ENCODE measurements around the gene NPBWR2. TPM values are rescaled to one million over a fixed set of nuclear protein-coding genes. Genes with fewer than 3 reads are reported as not detected.
"Not testable (repeated sequence)": the region's sequence is repeated elsewhere in the genome, so short reads cannot be mapped to it uniquely, and the experiment has no call there.

Gene NPBWR2
- total RNA-seq, 1 experiment from 2014 or later = not detected

GRCh38 chr20:64144144-64144912 lies 37.0 kb upstream of the NPBWR2 start:
- DNase-seq (ENCODE audit: extremely low read depth, low read depth) = no peak

DNA sequence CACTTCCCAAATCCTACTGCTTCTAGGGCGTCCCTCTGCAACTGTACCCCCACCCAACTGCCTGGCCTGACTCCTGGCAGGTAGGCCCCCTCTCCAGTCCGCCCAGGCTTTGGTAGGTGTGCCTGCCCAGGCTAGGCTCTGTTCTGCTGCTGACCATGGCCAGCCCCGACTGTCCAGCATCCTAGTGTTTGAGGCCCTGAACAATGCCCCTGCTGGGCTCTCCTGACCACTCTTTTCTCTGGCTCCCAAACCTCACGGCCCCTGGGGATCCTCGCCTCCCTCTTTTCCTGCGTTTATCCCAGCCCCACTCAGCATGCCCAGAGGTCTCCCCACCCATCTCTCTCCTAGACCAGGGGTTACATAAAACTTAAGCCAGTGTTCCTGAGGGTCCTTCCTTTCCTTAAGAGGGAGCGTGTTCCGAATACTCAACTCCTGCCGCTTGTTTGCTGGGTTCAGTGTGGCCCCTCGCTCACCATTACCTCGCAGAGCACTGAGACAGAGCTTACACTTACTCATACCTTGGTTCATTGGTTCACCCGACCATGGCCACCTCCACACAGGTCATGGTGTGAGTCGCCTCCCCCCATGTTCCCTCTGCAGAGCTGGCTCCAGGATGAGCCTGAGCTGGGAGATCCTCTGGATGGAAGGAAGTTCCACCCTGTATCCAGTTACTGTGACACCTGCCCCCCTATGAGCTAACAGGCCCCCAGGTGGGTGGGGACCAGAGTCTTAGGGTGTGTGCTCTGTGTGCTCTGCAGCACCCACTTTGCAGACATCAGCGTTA lies 35.8 kb upstream of the NPBWR2 start:
- DNase-seq (ENCODE audit: extremely low read depth, low read depth) = no peak

- DNase-seq (ENCODE audit: extremely low read depth, low read depth) = no peak
Measured at GRCh38 chr20:64142590-64142989, 35.2 kb upstream of the NPBWR2 start.

DNA sequence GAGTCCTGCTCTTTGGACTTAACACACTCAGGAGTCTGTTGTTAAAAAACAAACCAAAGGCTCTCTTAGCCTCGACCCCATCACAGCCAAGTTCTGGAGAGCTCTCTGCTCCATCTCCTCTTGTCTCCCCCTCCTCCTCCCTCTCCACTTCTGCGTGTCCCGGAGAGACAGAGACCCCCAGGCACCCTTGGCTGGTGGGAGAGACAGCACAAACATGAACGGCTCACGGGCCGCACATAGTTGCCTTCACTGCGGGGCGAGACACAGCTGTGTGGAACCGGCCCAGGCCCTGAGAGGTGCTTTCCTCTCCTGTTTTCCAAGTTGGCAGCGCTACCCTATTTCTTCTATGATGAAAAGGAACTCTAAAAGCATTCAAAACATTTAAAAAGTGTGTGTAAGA lies 33.6 kb upstream of the NPBWR2 start:
- DNase-seq (ENCODE audit: extremely low read depth, low read depth) = no peak

DNA sequence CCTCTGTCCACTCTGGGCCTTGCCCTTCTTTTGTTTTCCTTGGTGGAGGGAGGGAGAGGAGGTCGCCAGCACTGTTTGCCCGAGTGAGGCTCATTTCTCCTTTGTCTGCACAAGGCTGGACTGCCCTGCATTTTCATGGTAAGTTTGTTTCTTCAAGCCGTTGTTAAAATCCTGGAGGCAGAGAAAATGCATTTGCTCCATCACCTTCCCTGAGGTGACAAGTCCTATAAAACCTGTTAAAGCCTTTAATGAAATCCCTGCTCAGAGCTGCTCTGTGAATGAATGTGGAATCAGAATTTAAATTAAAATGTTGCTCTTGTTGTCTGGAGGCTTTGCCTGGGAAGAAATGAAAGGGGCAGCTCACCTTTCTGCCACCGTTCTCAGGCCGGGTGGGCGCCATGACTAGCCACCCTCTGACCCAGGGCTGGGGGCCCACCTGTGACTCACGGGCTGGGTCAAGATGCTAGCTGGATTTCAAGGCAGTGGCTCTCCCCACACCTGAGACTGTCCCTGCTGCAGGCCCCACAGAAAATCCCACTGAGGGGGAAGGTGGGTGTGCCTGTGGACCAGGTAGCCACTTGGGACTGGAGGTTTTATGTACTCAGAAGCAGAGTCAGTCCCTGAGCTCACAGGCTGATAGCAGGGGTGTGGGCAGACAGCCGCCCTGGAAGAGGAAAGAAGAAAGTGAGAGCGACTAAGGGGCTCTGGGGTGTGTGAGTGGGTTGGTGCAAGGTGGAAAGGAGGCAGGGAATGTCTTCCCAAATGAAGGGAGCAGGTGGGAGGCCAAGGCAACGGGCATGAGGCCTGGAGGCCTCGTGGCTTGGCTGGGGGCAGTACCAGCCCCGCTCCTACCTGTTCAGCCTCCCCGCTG lies 32.9 kb upstream of the NPBWR2 start:
- no peak for DNase-seq (ENCODE audit: extremely low read depth, low read depth)

GRCh38 chr20:64139199-64140060 lies 32.1 kb upstream of the NPBWR2 start:
- DNase-seq (ENCODE audit: extremely low read depth, low read depth) = no peak

DNA sequence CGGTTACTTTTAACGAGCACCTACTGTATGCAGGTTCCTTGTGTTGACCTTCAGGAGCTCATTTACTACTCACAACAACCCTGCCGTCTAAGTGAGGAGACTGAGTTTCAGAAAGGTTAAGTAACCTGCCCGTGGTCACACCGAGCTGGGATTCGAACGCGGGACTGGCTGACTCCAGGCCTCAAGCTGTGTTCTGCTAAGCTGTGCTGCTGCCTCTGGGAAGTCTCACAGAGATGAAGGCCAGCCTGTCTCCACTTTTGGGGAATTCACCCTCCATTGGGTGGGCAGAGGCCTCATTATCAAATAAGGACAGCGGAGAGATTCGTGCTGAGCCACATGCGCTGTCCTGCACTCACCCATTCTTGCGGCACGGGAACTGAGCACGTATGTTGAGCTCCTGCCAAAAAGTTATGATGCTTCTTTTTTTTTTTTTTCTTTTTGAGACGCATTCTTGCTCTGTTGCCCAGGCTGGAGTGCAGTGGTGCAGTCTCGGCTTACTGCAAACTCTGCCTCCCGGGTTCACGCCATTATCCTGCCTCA lies 31.0 kb upstream of the NPBWR2 start:
- DNase-seq (ENCODE audit: extremely low read depth, low read depth) = no peak

DNA sequence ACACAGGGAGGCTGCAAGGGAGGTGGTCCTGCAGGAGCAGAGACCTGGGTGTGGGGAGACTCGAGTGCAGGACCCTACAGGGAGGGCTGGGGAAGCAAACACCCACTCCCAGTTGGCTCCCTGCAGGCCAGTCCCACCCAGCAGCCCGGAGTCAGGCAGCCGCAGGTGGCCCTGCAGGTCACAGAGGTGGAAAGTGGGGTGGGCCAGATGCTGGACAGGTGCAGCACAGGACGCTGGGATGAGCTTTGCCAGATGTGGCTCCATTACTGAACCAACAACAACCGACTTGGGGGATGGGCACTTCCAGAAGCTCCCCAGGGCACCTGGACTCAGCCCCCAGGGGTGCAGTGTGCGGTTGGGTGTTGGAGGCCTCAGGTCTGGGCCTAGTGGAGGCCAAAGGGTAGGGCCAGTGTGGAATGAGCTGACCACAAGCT lies 30.2 kb upstream of the NPBWR2 start:
- DNase-seq (ENCODE audit: extremely low read depth, low read depth) = no peak

- DNase-seq (ENCODE audit: extremely low read depth, low read depth) = no peak
Measured at GRCh38 chr20:64136004-64136710, 28.8 kb upstream of the NPBWR2 start.

DNA sequence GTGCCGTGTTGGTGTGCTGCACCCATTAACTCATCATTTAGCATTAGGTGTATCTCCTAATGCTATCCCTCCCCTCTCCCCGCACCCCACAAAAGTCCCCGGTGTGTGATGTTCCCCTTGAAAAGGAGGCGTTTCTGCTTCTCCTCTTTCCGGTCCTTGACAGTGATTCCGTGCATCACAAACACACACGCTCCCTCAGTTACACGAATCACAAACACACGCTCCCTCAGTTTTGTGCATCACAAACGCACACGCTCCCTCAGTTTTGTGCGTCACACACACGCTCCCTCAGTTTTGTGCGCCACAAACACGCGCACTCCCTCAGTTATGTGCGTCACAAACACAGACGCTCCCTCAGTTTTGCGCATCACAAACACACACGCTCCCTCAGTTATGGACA lies 27.4 kb upstream of the NPBWR2 start:
- DNase-seq (ENCODE audit: extremely low read depth, low read depth) = not testable (repeated sequence)

DNA sequence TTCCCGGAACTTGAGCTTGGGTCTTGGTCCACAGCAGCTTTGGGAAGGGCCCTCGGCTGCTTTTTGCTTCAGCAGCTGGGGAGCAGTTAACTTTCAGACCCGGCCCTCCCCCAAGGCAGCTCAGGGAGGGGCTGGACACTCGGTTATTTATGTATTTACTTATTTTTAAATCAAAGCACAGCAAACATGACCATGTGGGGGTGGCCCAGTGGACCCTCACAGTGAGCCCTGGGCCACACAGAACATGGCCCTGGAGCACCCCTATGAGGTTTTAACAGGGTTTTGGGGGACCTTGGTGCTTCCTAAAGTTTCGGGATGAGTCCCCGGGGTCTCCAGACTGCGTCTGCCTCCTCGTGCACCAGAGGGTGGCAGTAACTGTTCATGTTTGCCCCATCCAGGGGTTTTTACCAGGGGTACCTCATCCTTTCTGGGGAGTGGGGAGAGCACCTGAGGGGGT lies 26.6 kb upstream of the NPBWR2 start:
- no peak for DNase-seq (ENCODE audit: extremely low read depth, low read depth)

DNA sequence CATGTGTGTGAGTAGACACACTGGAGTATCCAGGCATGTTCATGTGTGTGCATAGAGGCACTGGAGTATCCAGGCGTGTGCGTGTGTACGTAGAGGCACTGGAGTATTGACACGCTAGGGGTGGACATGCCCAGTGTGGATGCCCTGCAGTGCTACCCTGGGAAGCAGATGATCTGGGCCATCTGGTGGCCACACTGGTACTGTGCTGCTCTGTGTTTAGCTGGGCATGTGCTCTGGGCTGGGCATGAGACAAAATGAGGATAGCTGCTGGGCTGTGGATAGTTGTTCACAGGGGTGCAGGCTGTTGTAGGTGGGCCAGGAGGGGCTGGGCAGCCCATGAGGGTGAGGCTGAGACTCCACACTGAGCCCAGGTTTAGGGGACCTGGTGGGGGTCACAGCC lies 24.0 kb upstream of the NPBWR2 start:
- peak; percentile 42 for DNase-seq (ENCODE audit: extremely low read depth, low read depth)

GRCh38 chr20:64130876-64131275 lies 23.5 kb upstream of the NPBWR2 start:
- no peak for DNase-seq (ENCODE audit: extremely low read depth, low read depth)

DNA sequence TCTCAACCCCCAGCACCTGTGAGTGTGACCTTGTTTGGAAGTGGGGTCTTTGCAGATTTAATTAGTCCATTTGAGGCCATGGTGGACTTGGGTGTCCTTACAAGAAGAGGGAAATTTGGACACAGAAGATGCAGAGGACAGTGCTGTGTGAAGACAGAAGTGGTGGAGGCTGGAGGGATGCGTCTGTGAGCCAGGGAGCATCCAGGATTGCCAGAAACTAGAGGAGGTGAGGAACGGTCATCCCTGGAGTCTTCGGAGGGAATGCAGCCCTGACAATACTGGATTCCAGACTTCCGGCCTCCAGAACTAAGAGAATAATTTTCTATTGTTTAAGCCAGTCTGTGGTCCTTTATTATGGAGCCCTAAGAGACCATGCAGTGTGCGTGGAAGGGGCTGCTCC lies 22.9 kb upstream of the NPBWR2 start:
- DNase-seq (ENCODE audit: extremely low read depth, low read depth) = no peak

GRCh38 chr20:64129146-64129782 lies 21.9 kb upstream of the NPBWR2 start:
- no peak for DNase-seq (ENCODE audit: extremely low read depth, low read depth)

DNA sequence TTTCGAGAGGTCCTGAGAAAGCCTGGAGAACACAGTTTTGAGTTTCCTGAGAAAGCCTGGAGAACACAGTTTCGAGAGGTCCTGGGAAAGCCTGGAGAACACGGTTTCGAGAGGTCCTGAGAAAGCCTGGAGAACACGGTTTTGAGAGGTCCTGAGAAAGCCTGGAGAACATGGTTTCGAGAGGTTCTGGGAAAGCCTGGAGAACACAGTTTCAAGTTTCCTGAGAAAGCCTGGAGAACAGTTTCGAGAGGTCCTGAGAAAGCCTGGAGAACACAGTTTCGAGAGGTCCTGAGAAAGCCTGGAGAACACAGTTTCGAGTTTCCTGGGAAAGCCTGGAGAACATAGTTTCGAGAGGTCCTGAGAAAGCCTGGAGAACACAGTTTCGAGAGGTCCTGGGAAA lies 16.2 kb upstream of the NPBWR2 start:
- not testable (repeated sequence) for DNase-seq (ENCODE audit: extremely low read depth, low read depth)

DNA sequence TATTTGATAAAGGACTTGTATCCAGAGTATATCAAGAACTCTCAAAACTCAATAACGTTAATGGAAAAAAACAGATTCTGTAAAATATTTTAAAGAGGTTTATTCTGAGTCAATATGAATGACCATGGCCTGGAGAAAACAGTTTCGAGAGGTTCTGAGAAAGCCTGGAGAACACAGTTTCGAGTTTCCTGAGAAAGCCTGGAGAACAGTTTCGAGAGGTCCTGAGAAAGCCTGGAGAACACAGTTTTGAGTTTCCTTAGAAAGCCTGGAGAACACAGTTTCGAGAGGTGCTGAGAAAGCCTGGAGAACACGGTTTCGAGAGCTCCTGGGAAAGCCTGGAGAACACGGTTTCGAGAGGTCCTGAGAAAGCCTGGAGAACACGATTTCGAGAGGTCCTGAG lies 15.6 kb upstream of the NPBWR2 start:
- DNase-seq (ENCODE audit: extremely low read depth, low read depth) = not testable (repeated sequence)

DNA sequence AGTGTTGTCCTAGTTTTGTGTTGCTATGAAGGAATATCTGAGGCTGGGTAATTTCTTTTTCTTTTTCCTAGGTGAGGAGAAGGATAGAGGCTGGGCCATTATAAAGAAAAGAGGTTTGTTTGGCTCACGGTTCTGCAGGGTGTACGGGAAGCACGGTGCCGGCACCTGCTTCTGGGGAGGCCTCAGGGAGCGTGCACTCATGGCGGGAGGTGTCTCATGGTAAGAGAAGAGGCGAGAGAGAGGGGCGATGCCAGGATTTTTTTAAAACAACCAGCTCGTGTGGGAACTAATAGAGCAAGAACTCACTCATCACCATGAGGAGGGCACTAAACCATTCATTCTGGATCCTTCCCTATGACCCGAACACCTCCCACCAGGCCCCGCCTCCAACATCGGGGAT lies 14.2 kb upstream of the NPBWR2 start:
- no peak for DNase-seq (ENCODE audit: extremely low read depth, low read depth)

Data from NCI-H460 (cell line).